H7 (cell line): ENCODE measurements around the gene VSIG10L. TPM values are rescaled to one million over a fixed set of nuclear protein-coding genes. Genes with fewer than 3 reads are reported as not detected.

Experiments used
- DNase-seq: peaks from one replicate; pipeline ENCODE4 v3.0.0; 2012
- H3K27me3 ChIP-seq: 2 replicates; pipeline ENCODE4 v1.6.0; 2011; ENCODE audit warnings: mild to moderate bottlenecking, low read length; ENCODE audit not compliant: control insufficient read depth, insufficient read depth
- H3K36me3 ChIP-seq: replicated peaks from 2 replicates; pipeline ENCODE4 v1.5.1; 2011; ENCODE audit warnings: low read length; ENCODE audit not compliant: control insufficient read depth, insufficient read depth
- H3K4me3 ChIP-seq: 2 replicates; pipeline ENCODE4 v1.5.1; 2011; ENCODE audit warnings: low read depth, mild to moderate bottlenecking, control low read depth, low read length, moderate library complexity; ENCODE audit not compliant: insufficient read depth
- total RNA-seq: library from RNA; depleted of rRNA; stranded (reverse); fragments of >200 nt; shearing (Covaris generic); gene quantifications from 2 replicates; pipeline ENCODE4 v1.2.3, GENCODE V29; 2014

The VSIG10L gene
- total RNA-seq, 1 experiment from 2014 or later: 9.6 TPM

DNA sequence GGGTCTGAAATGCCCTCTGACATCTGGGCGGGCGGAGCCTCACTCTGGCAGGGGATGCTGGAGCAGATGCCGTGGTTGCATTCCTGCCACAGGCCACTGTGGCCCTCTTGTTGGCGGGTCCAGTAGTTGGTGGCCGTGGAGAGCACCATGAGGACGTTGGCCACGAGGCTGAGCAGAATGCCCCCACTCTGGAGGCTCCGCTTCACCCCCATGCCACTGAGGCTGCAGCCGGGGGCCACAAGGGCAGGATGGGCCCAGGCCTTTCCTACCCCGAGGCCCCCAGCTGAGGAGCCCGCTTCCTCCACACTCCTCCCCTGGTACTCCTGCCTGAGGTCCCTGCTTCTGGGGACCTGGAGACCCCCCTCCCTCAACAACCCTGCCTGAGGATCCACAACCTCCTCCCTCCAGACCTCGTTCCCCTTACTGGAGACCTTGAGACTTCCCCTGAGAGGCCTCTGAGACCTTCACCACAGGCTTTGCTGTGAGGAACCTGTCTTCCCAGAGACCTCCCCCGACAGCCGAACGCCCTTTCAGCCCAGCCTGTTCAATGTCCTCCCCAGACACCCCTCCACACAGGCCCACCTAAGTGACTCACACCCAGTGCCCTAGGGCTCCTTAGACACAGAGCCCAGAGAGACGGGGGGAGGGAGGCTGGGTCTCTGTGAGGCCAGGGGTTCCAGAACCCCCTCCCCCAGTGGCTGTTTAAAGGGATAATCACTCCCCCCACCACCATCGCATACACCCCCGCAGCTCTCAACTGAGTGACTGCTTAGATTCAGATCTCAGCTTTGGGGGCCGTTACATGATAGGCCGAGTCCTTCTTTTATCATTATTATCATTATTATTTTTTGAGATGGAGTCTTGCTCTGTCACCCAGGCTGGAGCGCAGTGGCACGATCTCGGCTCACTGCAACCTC is 26.7 kb upstream of the VSIG10L start, which contains the start of gene CLDND2:
TSS of gene CLDND2 (minus strand) at position 638 of the 917 bp plus-strand sequence. CDS start at position 212, 426 bp downstream.
- peak within 1 kb of the TSS; percentile 90 for H3K4me3 ChIP-seq
- no peaks in the 10 kb centered on the region; the same call in 1 of the 2 replicates for H3K27me3 ChIP-seq
- no peaks in the 10 kb centered on the region for H3K36me3 ChIP-seq
- no peak for DNase-seq

DNA sequence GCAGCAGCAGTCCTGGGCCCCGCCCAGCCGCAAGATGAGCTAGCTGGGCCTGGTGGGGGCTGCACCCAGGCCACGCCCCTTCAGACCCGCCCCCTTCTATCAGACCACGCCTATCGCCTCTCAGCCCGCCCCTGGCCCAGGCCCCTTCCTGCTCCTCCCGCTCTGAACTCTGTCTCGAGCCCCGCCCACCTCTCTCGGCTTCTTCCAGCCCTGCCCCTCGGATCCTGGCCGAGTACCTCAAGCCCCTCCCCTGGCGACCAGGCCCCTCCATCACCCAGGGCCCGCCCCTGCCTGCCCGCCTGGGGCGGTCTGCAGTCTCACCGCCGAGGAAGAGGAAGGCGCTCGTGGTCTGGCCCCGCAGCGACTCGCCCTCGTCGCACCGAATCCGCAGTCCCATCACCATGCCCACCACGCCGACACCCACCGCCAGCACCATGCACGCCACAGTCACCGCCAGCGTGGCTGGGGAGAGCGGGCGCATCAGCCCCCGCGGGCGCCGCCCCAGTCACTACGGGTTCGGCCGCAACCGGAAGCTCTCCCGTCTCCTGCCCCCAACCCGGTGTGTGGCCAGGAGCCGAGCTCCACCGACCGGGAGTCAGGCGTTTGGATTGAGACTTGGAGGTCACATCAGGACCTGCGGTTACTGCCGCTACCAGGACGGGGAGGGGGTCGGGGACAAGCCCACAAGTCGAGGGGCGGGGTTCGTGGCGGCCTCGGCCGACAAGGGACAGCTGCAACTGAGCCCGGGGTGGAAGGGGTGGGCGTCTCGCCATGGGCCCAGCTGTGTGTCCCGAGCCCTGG is 25.8 kb upstream of the VSIG10L start:
- DNase-seq: peak; percentile 100
- Histone ChIP-seq H3K4me3 (peak overlapping the region; percentile 90), H3K36me3 (no peaks in the 10 kb centered on the region), H3K27me3 (no peaks in the 10 kb centered on the region; the same call in 1 of the 2 replicates)

DNA sequence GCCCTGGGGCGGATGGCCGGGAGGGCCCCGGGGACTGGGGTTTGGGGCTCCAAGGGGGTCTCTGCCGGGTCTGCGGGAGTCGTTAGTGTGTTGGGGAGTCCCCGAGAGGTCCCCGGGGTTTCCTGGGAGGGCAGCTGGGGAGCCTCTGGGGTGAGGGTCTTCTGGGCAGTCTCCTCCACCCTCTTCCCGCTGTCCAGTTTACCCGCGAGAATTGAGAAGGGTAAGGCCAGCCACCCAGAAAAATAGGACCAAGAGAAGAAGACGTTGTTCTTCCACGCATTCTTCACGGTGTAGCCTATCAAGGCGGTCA is 25.3 kb upstream of the VSIG10L start:
- H3K4me3 ChIP-seq: peak overlapping the region; percentile 89
- no peak for DNase-seq
- H3K27me3 ChIP-seq: no peaks in the 10 kb centered on the region
- H3K36me3 ChIP-seq: no peaks in the 10 kb centered on the region

DNA sequence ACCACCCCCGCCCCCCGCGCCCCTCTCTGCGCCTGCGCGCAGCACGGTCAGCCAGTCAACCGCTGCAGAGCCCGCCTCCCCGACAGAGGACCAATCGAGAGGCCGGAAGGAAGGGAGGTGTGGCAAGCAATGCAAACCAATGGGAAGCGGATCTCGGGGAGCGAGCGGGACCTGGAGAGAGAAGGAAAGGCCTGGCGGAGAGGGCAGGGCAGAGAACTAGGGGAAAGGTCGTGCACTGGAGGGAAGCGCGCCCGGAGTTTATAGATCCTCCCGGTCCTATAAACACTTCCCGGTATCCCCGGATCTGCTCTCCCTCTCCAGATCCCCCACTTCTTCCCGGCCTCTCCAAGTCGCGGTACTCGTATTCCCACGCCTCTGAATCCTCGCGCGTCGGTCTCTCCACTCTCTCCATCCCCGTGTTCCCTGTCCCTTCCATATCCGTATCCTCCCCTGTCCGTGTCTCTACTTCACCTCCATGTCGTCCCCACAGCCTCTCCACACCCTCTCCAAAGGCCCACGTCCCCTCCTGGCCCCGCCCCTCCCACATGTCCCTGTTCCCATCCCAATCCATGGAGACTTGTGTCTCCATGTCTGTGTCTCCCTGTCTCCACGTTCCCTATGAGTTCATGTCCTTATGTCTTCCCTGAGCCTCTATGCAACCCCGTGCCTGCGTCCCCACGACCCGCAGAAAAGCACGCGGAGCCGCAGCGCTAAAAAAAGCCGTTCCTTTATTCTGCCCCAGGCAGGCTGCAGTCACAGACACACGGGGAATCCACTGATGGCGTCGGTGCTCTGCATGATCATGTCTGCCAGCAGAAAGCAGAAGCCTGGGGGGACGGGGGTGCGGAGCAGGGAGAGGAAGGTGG is 24.7 kb upstream of the VSIG10L start:
- Histone ChIP-seq H3K27me3 (no peaks in the 10 kb centered on the region), H3K36me3 (no peaks in the 10 kb centered on the region), H3K4me3 (peak overlapping the region; percentile 89)
- DNase-seq: peak; percentile 99

DNA sequence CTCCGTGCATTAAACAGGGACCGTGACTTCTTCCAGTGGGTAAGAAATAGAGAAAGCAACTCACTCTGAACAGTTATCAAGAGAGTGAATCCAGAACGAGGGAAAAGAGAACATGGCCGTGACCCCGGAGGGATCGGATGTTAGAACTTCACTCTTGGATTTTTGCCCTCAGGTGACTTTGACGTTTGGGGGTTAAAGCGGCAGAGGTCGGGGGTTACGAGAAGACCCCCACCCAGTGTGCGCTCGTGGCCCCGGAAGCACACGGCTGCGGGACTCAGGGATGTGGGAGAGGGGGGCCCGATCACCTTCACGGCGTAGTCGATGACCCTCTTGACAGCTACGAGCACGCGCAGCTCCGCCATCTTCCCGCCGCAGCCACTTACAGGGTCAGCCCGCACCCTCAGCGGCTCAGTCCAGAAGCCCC is 24.0 kb upstream of the VSIG10L start, which contains the start of gene ETFB:
TSS of gene ETFB (minus strand) at position 424 of the 424 bp plus-strand sequence. CDS start at position 362, 62 bp downstream.
- Histone ChIP-seq H3K4me3 (peak within 1 kb of the TSS; percentile 89), H3K36me3 (no peaks in the 10 kb centered on the region), H3K27me3 (no peaks in the 10 kb centered on the region)
- DNase-seq: no peak

DNA sequence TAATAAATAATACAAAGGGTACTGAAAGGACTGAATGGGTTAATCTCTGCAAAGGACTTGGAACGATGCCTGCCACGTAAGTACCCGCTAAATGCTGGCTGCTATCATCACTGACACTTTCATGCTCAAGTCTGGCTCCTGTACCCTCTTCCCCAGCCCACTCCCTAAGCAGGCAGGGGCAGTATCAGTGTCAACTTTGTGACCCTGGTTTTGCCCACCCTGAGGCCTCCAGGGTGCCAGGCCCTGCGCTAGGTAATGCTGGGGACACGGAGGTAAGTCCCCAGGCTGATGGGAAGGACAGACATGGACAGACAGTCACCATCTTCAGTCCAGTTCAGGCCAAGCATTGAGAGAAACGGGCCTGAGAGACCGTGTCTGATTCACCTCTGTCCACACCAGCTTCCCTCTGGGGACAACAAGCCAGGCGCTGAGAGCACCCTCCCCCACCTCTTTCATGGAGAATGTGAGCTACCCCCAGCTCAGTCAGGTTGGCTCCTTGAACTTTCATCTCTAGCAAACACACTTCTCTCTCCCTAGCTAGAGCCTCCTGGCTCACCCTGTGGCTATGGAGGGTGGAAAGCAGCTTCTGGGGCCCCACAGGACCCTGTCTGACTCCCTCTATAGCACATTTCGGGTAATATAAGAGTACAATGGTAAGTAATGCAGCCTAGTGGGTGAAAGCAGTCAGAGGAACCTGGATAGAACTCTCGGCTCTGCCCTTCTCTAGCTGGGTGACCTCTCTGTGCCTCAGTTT is 23.4 kb upstream of the VSIG10L start:
- Histone ChIP-seq H3K4me3 (peak overlapping the region; percentile 72), H3K27me3 (no peaks in the 10 kb centered on the region), H3K36me3 (no peaks in the 10 kb centered on the region)
- no peak for DNase-seq

DNA sequence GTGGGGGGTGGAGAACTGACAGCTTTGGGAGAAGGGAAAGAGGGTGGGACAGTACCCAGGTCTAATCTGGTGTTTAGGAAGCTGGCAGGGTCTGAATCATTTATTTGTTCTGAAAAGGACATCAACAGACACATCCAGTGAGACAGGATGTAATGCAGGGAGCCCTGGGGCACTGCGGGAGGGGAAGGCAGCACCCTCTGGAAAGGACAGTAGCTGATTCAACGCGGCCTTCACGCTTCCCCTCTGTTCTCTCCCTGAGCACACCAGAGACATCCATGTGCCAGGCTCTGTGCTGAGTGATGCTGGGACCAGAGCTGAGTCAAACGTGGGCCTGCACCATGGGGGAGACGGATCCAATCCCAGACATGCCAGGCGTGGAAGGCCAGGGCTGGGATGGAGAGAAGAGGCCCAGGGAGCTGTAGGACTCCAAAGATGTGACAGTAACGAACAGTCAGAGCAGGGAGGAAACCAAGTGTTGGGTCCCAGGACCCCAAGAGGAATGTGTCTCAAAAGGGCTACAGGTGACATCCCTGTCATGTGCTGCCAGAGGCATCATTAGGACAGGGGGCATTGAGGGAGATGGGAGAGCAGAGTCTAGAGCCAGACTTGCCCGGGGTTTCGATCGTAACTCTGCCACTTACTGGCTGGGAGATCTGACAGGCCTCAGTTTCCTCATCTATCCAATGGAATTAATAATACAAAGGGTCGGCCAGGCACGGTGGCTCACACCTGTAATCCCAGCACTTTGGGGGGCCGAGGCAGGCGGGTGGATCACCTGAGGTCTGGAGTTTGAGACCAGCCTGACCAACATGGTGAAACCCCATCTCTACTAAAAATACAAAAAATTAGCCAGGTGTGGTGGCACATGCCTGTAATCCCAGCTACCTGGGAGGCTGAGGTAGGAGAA is 22.5 kb upstream of the VSIG10L start:
- no peaks in the 10 kb centered on the region for H3K27me3 ChIP-seq
- H3K36me3 ChIP-seq: no peaks in the 10 kb centered on the region
- no peak for DNase-seq
- H3K4me3 ChIP-seq: no peak overlapping the region

DNA sequence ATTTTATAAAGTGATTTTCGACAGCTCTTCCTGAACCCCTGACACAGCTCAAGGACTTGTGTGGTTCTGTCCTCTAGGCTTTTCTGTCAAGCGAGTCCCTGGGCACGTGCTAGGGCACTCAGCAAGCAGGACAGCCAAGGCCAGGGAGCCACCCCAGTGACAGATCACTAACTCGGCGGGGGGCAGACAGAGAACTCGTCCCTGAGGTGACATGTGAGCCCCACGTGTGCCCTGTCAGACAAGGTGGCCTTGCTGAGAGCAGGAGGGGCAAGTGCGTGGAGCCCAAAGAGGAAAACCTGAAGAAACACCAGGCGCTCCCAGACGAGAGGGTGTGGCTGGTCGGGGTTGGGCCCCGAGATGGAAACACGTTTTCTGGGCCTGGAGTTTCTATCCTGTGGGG is 19.3 kb upstream of the VSIG10L start:
- no peak for DNase-seq
- no peaks in the 10 kb centered on the region for H3K27me3 ChIP-seq
- no peak overlapping the region for H3K4me3 ChIP-seq
- no peaks in the 10 kb centered on the region for H3K36me3 ChIP-seq

DNA sequence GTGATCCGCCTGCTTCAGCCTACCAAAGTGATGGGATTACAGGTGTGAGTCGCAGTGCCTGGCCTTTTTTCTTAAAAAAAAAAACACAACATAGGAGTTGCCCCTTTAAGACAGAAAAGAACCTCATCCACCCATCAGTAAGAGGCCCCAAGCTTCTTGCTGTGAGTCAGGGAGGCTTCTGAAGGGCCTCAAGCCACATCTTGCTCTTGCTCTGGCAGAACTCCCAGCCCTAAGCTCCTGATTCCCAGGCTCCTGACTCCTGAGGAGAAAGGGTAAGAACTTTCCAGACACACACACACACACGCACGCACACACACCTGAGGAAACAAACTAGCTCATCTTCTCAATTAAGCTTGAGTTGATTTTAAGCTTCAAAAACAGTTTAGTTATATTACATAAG is 17.4 kb upstream of the VSIG10L start:
- no peak for DNase-seq
- H3K36me3 ChIP-seq: no peaks in the 10 kb centered on the region
- no peaks in the 10 kb centered on the region for H3K27me3 ChIP-seq
- no peak overlapping the region for H3K4me3 ChIP-seq

DNA sequence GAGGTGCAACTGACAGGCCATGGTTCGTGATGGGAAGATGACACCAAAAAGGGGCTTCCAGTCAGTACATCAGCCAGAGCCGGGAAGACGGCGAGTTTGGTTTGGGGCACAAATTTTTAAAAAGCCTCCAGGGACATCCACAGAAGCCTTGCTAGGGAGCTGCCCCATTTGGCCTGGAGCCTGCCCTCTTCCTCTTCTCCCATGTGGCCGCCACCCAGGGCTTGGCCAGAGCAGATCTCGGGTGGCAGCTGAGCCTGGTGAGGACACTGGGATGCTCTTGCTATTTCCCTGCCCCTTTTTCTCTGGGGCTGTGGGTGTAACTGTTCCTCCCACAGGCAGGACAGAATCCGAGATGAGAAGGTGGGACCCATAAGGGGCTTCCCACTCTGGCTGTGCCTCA is 16.0 kb upstream of the VSIG10L start:
- Histone ChIP-seq H3K4me3 (no peak overlapping the region), H3K27me3 (no peaks in the 10 kb centered on the region), H3K36me3 (no peaks in the 10 kb centered on the region)
- DNase-seq: no peak

DNA sequence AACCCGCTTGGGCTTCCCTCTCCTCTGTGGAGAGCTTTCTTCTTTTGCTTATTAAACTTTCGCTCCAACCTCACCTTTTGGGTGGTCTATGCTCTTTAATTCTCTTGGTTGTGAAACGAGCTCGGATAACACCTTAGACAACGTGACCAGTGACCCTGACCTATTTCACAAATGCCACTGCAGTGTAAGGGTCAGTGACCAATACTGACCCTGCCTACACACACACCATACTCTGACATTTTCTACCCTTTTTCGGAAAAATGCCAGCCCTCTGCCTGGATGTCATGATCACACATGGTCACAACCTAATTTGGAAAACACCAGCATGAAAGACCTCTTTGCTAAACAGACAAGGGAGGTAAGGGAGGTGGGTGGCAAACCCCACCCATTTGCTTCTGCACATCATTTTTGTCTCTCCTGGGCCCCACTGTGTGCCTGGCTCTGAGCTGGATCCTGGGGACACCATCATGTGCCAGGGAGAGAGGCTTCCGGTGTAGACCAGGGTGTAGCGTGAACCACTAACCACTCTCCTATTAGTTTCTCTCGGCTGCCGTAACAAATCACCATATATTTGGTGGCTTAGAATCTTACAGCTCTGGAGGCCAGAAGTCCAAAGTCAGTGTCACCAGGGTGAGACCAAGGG is 14.3 kb upstream of the VSIG10L start:
- no peak for DNase-seq
- H3K36me3 ChIP-seq: no peaks in the 10 kb centered on the region; the same call in none of the 2 replicates
- H3K4me3 ChIP-seq: no peak overlapping the region
- H3K27me3 ChIP-seq: no peaks in the 10 kb centered on the region

DNA sequence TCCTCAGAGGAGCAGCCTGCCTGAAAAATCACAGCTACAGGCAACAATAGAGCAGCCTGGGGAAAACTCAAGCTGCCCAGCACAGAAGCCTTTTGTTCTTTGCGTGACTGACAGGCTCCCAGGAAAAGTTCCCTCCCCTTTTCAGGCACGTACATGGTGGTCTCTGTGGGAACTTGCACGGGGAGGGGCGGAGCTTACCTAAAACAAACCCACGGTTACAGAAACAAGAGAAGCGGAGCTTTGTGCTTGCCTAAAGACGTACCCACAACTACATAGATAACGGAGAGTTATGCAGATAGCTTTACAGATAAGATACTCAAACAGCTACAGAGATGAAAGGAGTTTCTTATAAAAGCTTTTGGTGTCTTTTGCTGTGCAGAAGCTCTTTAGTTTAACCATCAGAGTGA is 12.8 kb upstream of the VSIG10L start:
- Histone ChIP-seq H3K27me3 (no peaks in the 10 kb centered on the region), H3K36me3 (peaks cover 2% of the 10 kb centered on the region), H3K4me3 (no peak overlapping the region)
- peak; percentile 88 for DNase-seq
